OCI-M2 (cell line): ENCODE measurements around the gene HSPA12A.

ENCODE experiments used
- DNase-seq: peaks from one replicate; lab custom pipeline; 2025; ENCODE audit not compliant: unreplicated experiment; lab: John Stamatoyannopoulos, UW

The HSPA12A gene

GRCh38 chr10:116670706-116671105 is 71.7 kb downstream of the HSPA12A start:
- DNase-seq = no peak

GRCh38 chr10:116669832-116670644 is 72.3 kb downstream of the HSPA12A start:
- DNase-seq = no peak

- no peak for DNase-seq
Observed at GRCh38 chr10:116669080-116669479, 73.3 kb downstream of the HSPA12A start.

DNA sequence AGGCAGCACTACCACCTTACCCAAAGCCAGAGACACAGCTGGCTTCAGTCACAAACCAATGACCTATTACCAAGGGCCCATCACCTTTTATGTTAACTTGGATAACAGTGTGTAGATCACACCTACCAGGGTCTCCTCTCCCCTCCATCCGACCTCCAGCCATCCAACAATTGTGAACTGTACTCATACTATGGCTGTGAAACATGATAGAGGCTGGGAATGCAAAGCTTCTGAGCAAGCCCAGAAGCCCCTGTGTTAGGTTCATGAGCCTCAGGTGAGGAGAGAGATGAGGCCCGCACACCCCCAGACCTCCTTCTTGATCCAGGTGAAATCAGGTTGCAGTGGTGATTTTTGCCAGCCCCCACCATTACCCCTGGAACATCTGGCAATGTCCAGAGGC is 73.9 kb downstream of the HSPA12A start:
- no peak for DNase-seq

- no peak for DNase-seq
Observed at GRCh38 chr10:116668018-116668417, 74.3 kb downstream of the HSPA12A start.

DNA sequence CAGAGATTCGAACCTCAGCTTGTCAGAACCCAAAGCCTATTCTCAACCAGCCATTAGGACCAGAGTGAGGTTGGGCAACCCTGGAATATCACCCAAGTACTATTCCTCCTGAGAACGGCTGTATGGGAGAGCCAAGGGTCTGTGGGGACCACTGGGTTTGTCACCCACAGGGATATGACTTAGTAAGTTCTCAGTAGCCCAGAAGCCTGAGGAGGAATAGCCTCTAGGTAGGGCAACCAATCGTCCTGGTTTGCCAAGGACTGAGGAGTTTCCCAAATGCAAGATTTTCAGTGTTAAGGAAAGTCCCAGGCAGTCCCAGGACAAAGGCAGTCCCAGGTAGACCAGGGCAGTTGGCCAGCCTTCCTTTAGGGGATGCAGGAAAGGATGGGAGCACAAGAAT is 74.9 kb downstream of the HSPA12A start:
- no peak for DNase-seq

- DNase-seq = no peak
Observed at GRCh38 chr10:116665541-116666125, 76.7 kb downstream of the HSPA12A start.

DNA sequence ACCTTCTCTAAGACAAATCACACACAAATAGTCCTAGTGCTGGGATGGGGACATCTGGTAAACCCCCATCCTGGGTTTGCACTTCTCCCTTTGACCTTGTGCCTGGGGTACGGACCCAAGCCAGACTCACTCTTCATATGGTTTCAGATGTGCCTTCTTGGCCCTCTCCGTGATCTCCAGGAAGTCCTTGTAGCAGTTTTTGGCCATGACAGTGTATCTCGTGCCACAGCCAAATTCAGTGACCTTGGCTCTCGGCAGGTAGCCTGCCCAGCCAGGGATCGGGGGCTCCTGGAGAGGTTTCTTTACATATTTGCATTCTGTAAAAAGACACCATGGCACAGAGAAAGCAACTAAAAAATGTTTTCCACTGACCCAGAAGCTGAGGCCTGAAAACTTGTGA is 77.7 kb downstream of the HSPA12A start:
- no peak for DNase-seq

GRCh38 chr10:116663342-116663741 is 79.0 kb downstream of the HSPA12A start:
- no peak for DNase-seq

DNA sequence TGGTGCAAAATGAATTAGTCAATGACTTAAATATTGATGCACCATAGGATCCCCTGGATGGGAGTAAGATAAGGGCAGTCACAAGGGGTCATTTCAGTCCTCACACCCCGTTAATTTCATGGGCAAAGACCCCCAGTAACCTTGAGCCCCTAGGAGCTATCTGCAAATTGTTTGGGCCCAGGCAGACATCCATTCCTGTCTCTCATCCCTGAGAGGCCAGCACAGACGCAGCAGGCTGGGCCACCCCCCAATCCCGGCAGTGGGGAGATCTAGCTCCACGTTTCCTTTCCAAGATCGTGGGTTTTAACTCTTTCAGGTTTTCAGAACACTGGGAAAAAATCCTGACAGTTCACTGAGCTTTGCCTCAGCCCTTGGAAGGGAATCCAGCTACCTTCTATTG is 81.5 kb downstream of the HSPA12A start:
- no peak for DNase-seq

GRCh38 chr10:116659049-116659670 is 83.2 kb downstream of the HSPA12A start:
- no peak for DNase-seq

DNA sequence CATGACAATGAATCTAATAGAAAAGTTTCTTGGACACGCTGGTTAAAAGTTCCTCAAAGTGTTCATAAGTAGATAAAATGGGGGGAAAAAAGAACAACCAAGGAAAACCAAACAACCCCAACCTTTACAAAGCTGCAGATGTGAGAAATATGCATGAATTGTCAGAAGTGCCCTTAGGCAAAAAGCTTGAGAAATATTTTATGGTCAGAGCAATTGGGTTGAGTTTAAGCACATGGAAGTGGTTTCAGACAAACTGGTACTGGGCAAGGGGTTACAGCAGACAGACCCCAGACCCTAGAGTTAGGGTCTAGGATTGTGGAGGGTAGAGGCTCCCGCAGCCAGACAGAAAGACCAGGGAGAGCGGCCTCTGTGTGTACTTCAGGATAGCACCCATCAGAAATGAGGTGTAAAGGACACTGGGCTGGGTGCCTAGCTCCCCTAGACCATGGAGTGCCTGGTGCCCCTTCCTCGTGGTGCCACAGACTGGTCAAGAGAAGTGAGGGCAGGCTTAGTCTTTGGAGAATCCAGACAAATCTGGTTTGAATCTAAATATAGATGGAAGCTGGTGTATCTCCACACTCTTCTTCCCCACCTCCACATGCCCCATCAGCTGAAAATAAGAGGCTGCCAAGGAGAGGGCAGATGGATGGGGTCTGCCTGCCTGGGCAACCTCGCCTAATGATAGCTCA is 84.4 kb downstream of the HSPA12A start:
- DNase-seq = no peak

GRCh38 chr10:116656044-116656443 is 86.3 kb downstream of the HSPA12A start:
- no peak for DNase-seq

DNA sequence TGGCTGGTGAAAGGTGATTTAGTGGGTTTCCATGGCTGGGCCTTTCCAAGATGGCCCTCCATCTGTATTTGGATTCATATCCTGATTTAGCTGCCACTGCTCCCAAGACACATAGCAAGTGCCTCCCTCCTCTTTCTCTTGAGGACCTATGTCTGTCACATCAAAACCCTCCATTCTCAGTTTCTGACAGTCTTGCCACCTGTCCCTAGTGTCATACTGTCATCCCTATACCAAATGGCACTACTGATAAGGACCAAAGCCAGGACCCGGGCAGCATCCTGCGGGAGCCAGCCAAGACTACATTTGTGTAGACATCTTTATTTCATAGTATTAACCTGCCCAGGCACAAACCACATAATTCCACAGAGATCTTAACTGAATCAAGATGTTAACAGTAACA is 86.8 kb downstream of the HSPA12A start:
- no peak for DNase-seq

DNA sequence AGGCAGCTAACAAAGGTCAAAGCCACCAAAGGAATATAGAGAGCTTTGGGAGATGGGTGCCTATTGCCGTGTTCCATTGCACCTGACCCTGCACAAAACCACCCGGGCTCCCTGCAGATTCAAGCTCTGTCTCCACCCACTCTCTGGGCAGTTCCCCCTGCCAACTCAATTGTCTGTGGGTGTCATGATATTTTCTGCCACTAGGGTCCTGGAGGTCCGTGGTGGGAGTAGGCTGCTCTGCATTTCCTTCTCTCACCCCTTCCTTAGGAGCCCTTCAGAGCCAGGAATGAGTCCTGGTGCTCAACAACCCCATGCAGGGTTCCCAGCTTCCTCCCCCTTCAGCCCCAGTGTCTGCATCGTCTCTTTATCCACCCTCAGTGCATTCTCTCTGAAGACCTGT is 87.5 kb downstream of the HSPA12A start:
- DNase-seq = no peak

DNA sequence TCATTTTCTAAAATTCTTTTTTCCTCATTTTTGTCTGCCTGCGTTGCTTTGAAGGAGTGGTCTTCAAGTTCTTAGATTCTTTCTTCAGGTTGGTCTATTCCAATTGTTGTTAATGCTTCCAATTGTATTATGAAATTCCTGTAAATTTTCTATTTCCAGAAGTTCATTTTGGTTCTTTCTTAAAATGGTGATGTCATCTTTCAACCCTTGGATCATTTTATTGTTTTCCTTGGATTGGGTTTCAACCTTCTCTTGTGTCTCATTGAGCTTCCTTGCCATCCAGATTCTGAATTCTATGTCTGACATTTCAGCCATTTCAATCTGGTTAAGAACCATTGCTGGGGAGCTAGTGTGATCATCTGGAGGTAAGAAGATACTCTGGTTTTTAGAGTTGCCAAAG is 88.5 kb downstream of the HSPA12A start:
- no peak for DNase-seq

DNA sequence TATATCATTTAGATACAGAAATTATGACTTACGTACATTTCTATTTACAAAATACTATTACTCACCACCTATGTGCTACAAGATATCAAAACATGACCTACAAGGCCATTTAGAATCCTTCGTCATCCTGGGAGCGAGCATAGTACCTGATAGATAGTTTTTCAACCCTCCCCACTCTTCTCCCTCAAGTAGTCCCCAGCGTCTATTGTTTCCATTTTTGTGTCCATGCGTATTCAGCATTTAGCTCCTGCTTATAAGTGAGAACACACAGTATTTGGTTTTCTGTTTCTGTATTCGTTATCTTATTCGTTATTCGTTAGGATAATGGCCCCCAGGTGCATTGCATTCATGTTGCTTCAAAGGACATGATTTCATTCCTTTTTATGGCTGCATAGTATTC is 93.5 kb downstream of the HSPA12A start:
- DNase-seq = no peak

GRCh38 chr10:116646502-116646901 is 95.9 kb downstream of the HSPA12A start:
- no peak for DNase-seq

- DNase-seq = no peak
Observed at GRCh38 chr10:116637830-116638229, 104.5 kb downstream of the HSPA12A start.

DNA sequence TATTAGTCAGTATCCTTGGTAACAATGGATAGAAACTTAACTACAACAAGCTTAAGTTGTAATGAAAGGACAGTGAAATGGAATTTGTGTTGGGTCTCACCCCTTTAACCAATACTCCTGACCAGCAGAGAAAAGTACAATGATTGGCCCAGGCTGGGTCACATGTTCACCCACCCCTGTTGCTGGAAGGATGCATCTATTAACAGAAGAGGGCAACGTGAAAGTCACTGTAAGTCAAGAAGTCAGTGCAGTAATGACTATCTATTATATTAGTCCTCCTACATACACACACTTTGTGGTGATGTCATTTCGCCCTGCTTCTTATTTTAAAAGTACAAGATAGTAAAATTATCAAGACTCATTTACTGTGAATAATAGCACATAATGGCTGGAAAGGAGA is 105.4 kb downstream of the HSPA12A start:
- no peak for DNase-seq

GRCh38 chr10:116636385-116636784 is 106.0 kb downstream of the HSPA12A start:
- no peak for DNase-seq
